ENCODE data around the gene TCTN3. TPM values are rescaled to one million over a fixed set of nuclear protein-coding genes. Genes with fewer than 3 reads are reported as not detected.

The TCTN3 gene
- total RNA-seq, 1 experiment from 2014 or later: 41.7 TPM

GRCh38 chr10:95716466-95716865 lies 22.7 kb upstream of the TCTN3 start:
- CTCF ChIA-PET: interaction anchor here (1.2 kb wide), 1 partner anchor 22 kb away, joined by 3 read pairs; the partner anchor contains the start of gene TCTN3
- H2AFZ ChIP-seq (ENCODE audit: low read depth, low read length, poor library complexity, severe bottlenecking): no peak overlapping the region

More at GRCh38 chr10:95716466-95716865, 22.7 kb upstream of the TCTN3 start:
- no peak overlapping the region for H3K4me2 ChIP-seq (ENCODE audit: low read length)
- POLR2A ChIA-PET: no interaction called here
- H3K9ac ChIP-seq (ENCODE audit: low read length): no peak overlapping the region
- H3K36me3 ChIP-seq (ENCODE audit: control insufficient read depth in 1 of 2, insufficient read depth in 2 of 2, low read length in 2 of 2): no peaks in the 10 kb centered on the region
- no peaks in the 10 kb centered on the region for H3K4me1 ChIP-seq (ENCODE audit: control insufficient read depth in 1 of 2, insufficient read depth in 2 of 2, low read length in 2 of 2)
- intact Hi-C loops (cut with micrococcal nuclease): no loop called here
- H3K79me2 ChIP-seq (ENCODE audit: insufficient read depth, low read length): no peaks in the 10 kb centered on the region
- TF ChIP-seq SIN3A (IDR thresholded peaks at IDR 0.05; ENCODE audit: low read depth): no peak
- no peak for TF ChIP-seq YY1 (IDR thresholded peaks at IDR 0.05; ENCODE audit: extremely low read depth, insufficient replicate concordance, low read depth, low read length)
- TF ChIP-seq JUND (IDR thresholded peaks at IDR 0.05): no peak
- no peak for TF ChIP-seq SP1 (IDR thresholded peaks at IDR 0.05; ENCODE audit: low read depth)
- TF ChIP-seq MAX (IDR thresholded peaks at IDR 0.05): no peak
- TF ChIP-seq, protein P1, sequence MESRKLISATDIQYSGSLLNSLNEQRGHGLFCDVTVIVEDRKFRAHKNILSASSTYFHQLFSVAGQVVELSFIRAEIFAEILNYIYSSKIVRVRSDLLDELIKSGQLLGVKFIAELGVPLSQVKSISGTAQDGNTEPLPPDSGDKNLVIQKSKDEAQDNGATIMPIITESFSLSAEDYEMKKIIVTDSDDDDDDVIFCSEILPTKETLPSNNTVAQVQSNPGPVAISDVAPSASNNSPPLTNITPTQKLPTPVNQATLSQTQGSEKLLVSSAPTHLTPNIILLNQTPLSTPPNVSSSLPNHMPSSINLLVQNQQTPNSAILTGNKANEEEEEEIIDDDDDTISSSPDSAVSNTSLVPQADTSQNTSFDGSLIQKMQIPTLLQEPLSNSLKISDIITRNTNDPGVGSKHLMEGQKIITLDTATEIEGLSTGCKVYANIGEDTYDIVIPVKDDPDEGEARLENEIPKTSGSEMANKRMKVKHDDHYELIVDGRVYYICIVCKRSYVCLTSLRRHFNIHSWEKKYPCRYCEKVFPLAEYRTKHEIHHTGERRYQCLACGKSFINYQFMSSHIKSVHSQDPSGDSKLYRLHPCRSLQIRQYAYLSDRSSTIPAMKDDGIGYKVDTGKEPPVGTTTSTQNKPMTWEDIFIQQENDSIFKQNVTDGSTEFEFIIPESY (IDR thresholded peaks at IDR 0.05; ENCODE audit: extremely low read depth, insufficient replicate concordance, low read length): no peak
- TF ChIP-seq ELF1 (IDR thresholded peaks at IDR 0.05; ENCODE audit: borderline replicate concordance, low read depth): no peak
- TF ChIP-seq, protein P2, sequence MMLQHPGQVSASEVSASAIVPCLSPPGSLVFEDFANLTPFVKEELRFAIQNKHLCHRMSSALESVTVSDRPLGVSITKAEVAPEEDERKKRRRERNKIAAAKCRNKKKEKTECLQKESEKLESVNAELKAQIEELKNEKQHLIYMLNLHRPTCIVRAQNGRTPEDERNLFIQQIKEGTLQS (IDR thresholded peaks at IDR 0.05): no peak
- no peak for TF ChIP-seq RAD21 (IDR thresholded peaks at IDR 0.05; ENCODE audit: low read depth)
- no peak for TF ChIP-seq POLR2AphosphoS5 (IDR thresholded peaks at IDR 0.05; ENCODE audit: low read depth, low read length)
- no peak for TF ChIP-seq CBX3 (IDR thresholded peaks at IDR 0.05; ENCODE audit: low read depth)
- no peak for TF ChIP-seq TCF7L2 (IDR thresholded peaks at IDR 0.05; ENCODE audit: borderline replicate concordance, extremely low read depth, insufficient read depth, insufficient read length)
- TF ChIP-seq EGR1 (IDR thresholded peaks at IDR 0.05; ENCODE audit: low read depth): no peak
- no peak for TF ChIP-seq CEBPB (IDR thresholded peaks at IDR 0.05; ENCODE audit: low read depth)
- no peak for TF ChIP-seq POLR2A (IDR thresholded peaks at IDR 0.05; ENCODE audit: borderline replicate concordance, extremely low read depth, insufficient read depth, insufficient read length)
- TF ChIP-seq EZH2 (IDR thresholded peaks at IDR 0.05): no peak
- TF ChIP-seq, protein P3, sequence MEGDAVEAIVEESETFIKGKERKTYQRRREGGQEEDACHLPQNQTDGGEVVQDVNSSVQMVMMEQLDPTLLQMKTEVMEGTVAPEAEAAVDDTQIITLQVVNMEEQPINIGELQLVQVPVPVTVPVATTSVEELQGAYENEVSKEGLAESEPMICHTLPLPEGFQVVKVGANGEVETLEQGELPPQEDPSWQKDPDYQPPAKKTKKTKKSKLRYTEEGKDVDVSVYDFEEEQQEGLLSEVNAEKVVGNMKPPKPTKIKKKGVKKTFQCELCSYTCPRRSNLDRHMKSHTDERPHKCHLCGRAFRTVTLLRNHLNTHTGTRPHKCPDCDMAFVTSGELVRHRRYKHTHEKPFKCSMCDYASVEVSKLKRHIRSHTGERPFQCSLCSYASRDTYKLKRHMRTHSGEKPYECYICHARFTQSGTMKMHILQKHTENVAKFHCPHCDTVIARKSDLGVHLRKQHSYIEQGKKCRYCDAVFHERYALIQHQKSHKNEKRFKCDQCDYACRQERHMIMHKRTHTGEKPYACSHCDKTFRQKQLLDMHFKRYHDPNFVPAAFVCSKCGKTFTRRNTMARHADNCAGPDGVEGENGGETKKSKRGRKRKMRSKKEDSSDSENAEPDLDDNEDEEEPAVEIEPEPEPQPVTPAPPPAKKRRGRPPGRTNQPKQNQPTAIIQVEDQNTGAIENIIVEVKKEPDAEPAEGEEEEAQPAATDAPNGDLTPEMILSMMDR (IDR thresholded peaks at IDR 0.05 in 2 of 3, conservative IDR thresholded peaks at IDR 0.05 in 1 of 3; ENCODE audit: borderline replicate concordance in 1 of 3, insufficient read depth in 1 of 3, low read depth in 2 of 3, low read length in 2 of 3): no peak
- H3K4me3 ChIP-seq (replicated peaks in 1 of 2; ENCODE audit: low read depth in 1 of 2, low read length in 2 of 2): no peak overlapping the region
- RAD21 ChIA-PET (ENCODE audit: low non-redundant PET in 1 of 2, low total read pairs in 2 of 2, uncharacterized antibody in 2 of 2, unreplicated experiment in 2 of 2): no interaction called here
- no TSS peak for BruUV-seq (replicated peaks)
- ATAC-seq: no peak
- H3K9me3 ChIP-seq (ENCODE audit: control insufficient read depth in 1 of 2, insufficient read depth in 1 of 2, low read depth in 1 of 2, low read length in 2 of 2): no peaks in the 10 kb centered on the region
- H3K9me2 ChIP-seq (ENCODE audit: insufficient read depth): no peaks in the 10 kb centered on the region
- no peak for DNase-seq (ENCODE audit: low read depth, low spot score)
- no peaks in the 10 kb centered on the region for H3K27me3 ChIP-seq (ENCODE audit: insufficient read depth, low read length)
- H3K27ac ChIP-seq (ENCODE audit: low read depth, low read length): no peak overlapping the region
- no peaks in the 10 kb centered on the region for H4K20me1 ChIP-seq (ENCODE audit: insufficient read depth)
